ENCODE data around the gene TMEM161A.

GRCh38 chr19:19145684-19146608, 7.7 kb upstream of the TMEM161A start:
- TF ChIP-seq CTCF (IDR thresholded peaks at IDR 0.05 in 2 of 3, conservative IDR thresholded peaks at IDR 0.05 in 1 of 3; ENCODE audit: borderline replicate concordance in 1 of 3, insufficient read depth in 1 of 3, low read depth in 2 of 3, low read length in 2 of 3) (peak; percentile 79 to 96 (median 86)), JUND (IDR thresholded peaks at IDR 0.05) (no peak), POLR2A (IDR thresholded peaks at IDR 0.05; ENCODE audit: borderline replicate concordance, extremely low read depth, insufficient read depth, insufficient read length) (no peak), YY1 (IDR thresholded peaks at IDR 0.05; ENCODE audit: extremely low read depth, insufficient replicate concordance, low read depth, low read length) (no peak), POLR2AphosphoS5 (IDR thresholded peaks at IDR 0.05; ENCODE audit: low read depth, low read length) (no peak), RAD21 (IDR thresholded peaks at IDR 0.05; ENCODE audit: low read depth) (peak; percentile 91), REST (IDR thresholded peaks at IDR 0.05; ENCODE audit: low read depth) (no peak), SRF (IDR thresholded peaks at IDR 0.05; ENCODE audit: low read depth) (no peak), CEBPB (IDR thresholded peaks at IDR 0.05; ENCODE audit: low read depth) (no peak), EZH2 (IDR thresholded peaks at IDR 0.05) (no peak), EZH2phosphoT487 (IDR thresholded peaks at IDR 0.05; ENCODE audit: borderline replicate concordance) (no peak), MAX (IDR thresholded peaks at IDR 0.05) (no peak)
